HuH-7.5 (cell line): ENCODE results near the gene FGF7.
"Not testable (repeated sequence)": the region's sequence is repeated elsewhere in the genome, so short reads cannot be mapped to it uniquely, and the experiment has no call there.

Experiments
- DNase-seq: peaks from one replicate; pipeline ENCODE4 v3.0.0; 2011; ENCODE audit warnings: low spot score

FGF7 gene

GRCh38 chr15:49423021-49423420 is at the start of gene FGF7:
Gene FGF7 (plus strand): TSS chr15:49423242. CDS start chr15:49424298, 1,056 bp downstream.
- no peak for DNase-seq

GRCh38 chr15:49379996-49380395 is 43.0 kb upstream of the FGF7 start:
- no peak for DNase-seq

- no peak for DNase-seq
Measured at GRCh38 chr15:49380912-49381311, 42.1 kb upstream of the FGF7 start.

GRCh38 chr15:49382394-49382793 is 40.6 kb upstream of the FGF7 start:
- no peak for DNase-seq

GRCh38 chr15:49383266-49383665 is 39.8 kb upstream of the FGF7 start:
- no peak for DNase-seq

GRCh38 chr15:49387471-49387870 is 35.6 kb upstream of the FGF7 start:
- no peak for DNase-seq

- DNase-seq: not testable (repeated sequence)
Measured at GRCh38 chr15:49402515-49403296, 20.3 kb upstream of the FGF7 start.

GRCh38 chr15:49406352-49407118 is 16.5 kb upstream of the FGF7 start:
- DNase-seq: no peak

- DNase-seq: no peak
Measured at GRCh38 chr15:49410641-49411040, 12.4 kb upstream of the FGF7 start.

- DNase-seq: no peak
Measured at GRCh38 chr15:49412797-49413196, 10.2 kb upstream of the FGF7 start.

- DNase-seq: no peak
Measured at GRCh38 chr15:49415149-49415548, 7.9 kb upstream of the FGF7 start.

- no peak for DNase-seq
Measured at GRCh38 chr15:49415638-49416037, 7.4 kb upstream of the FGF7 start.

- no peak for DNase-seq
Measured at GRCh38 chr15:49418811-49419210, 4.2 kb upstream of the FGF7 start.

- DNase-seq: no peak
Measured at GRCh38 chr15:49421991-49422390, 1.1 kb upstream of the FGF7 start.

GRCh38 chr15:49423901-49424550 is 984 bp downstream of the FGF7 start:
- DNase-seq: no peak

- DNase-seq: no peak
Measured at GRCh38 chr15:49424954-49425353, 1.9 kb downstream of the FGF7 start.

GRCh38 chr15:49427372-49427771 is 4.3 kb downstream of the FGF7 start:
- no peak for DNase-seq

GRCh38 chr15:49428409-49429095 is 5.5 kb downstream of the FGF7 start:
- DNase-seq: no peak

- DNase-seq: no peak
Measured at GRCh38 chr15:49430046-49430445, 7.0 kb downstream of the FGF7 start.

GRCh38 chr15:49435174-49435573 is 12.1 kb downstream of the FGF7 start:
- no peak for DNase-seq

- no peak for DNase-seq
Measured at GRCh38 chr15:49436751-49437150, 13.7 kb downstream of the FGF7 start.

- no peak for DNase-seq
Measured at GRCh38 chr15:49438962-49439631, 16.1 kb downstream of the FGF7 start.
